Lower lobe of right lung (tissue), 2 donors: ENCODE data around the gene CDC42SE2. TPM values are rescaled to one million over a fixed set of nuclear protein-coding genes. Genes with fewer than 3 reads are reported as not detected.

ENCODE experiments used
- ATAC-seq, 2 donors: fragments of 200-7000 bp; cut with Tn5 transposase; one replicate each; pipeline ENCODE4 v1.9.1; 2020 to 2022; ENCODE audit warnings: mild to moderate bottlenecking in 2 of 2, moderate library complexity in 2 of 2
- DNase-seq: peaks from one replicate; pipeline ENCODE4 v3.0.0-alpha.2; 2020
- H3K27ac ChIP-seq: fragments of 200-600 bp; one replicate; pipeline ENCODE4 v1.8.0; 2022
- H3K27me3 ChIP-seq: fragments of 200-600 bp; one replicate; pipeline ENCODE4 v1.8.0; 2022; ENCODE audit warnings: low read depth
- H3K36me3 ChIP-seq: fragments of 200-600 bp; one replicate; pipeline ENCODE4 v1.8.0; 2022; ENCODE audit warnings: mild to moderate bottlenecking
- H3K4me1 ChIP-seq: fragments of 200-600 bp; one replicate; pipeline ENCODE4 v1.8.0; 2022
- H3K4me3 ChIP-seq: fragments of 200-600 bp; one replicate; pipeline ENCODE4 v1.8.0; 2022; ENCODE audit warnings: mild to moderate bottlenecking
- H3K9me3 ChIP-seq: fragments of 200-600 bp; one replicate; pipeline ENCODE4 v1.8.0; 2022
- intact Hi-C: fragments of 100-400 bp; cut with DNase I; formaldehyde crosslinking; loops from one replicate; pipeline ENCODE4 v1.11.0; 2022
- long read RNA-seq: library from polyadenylated mRNA; unstranded; transcript quantifications from one replicate; pipeline ENCODE4 v2.0.0, GENCODE V29; 2021
- total RNA-seq: library from RNA; stranded (reverse); fragmentation: NEBNext Ultra II Directional; extraction: Animal tissue kit (Norgen Biotek cat#: 25700); gene quantifications from one replicate; pipeline ENCODE4 v1.2.1, GENCODE V29; 2021
- TF ChIP-seq, protein P1 (sequence below): fragments of 200-600 bp; IDR thresholded peaks from one replicate; pipeline ENCODE4 v1.8.0; 2022; ENCODE audit warnings: antibody characterized with exemption, mild to moderate bottlenecking
- donor health status: DM: no; HTN: yes; CAD: no; lungs with severe emphysema.

CDC42SE2 gene, protein sequence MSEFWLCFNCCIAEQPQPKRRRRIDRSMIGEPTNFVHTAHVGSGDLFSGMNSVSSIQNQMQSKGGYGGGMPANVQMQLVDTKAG
- 38.7 TPM for total RNA-seq
- long read RNA-seq, full-length matches to known transcripts, result 9 of 70 reads
- long read RNA-seq, partial matches to known transcripts, result 7 of 70 reads
- long read RNA-seq, other reads (novel, unspliced or antisense), result 54 of 70 reads

GRCh38 chr5:131263648-131264450 lies at the start of gene CDC42SE2:
CDC42SE2 (plus strand) TSS chr5:131264053; CDS start chr5:131359494, 95,441 bp downstream.
- peak within 1 kb of the TSS; percentile 86 for H3K4me3 ChIP-seq
- peaks cover 20% of the 10 kb centered on the region for H3K4me1 ChIP-seq
- TF ChIP-seq, protein P1, sequence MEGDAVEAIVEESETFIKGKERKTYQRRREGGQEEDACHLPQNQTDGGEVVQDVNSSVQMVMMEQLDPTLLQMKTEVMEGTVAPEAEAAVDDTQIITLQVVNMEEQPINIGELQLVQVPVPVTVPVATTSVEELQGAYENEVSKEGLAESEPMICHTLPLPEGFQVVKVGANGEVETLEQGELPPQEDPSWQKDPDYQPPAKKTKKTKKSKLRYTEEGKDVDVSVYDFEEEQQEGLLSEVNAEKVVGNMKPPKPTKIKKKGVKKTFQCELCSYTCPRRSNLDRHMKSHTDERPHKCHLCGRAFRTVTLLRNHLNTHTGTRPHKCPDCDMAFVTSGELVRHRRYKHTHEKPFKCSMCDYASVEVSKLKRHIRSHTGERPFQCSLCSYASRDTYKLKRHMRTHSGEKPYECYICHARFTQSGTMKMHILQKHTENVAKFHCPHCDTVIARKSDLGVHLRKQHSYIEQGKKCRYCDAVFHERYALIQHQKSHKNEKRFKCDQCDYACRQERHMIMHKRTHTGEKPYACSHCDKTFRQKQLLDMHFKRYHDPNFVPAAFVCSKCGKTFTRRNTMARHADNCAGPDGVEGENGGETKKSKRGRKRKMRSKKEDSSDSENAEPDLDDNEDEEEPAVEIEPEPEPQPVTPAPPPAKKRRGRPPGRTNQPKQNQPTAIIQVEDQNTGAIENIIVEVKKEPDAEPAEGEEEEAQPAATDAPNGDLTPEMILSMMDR, result no peak
- peak within 1 kb of the TSS; percentile 94 for H3K27ac ChIP-seq
- DNase-seq, result peak; percentile 89
- H3K27me3 ChIP-seq, result no peaks in the 10 kb centered on the region
- H3K9me3 ChIP-seq, result no peaks in the 10 kb centered on the region
- intact Hi-C loops, result no loop called here
- ATAC-seq, result peak; percentile 99
- H3K36me3 ChIP-seq, result no peaks in the 10 kb centered on the region

DNA sequence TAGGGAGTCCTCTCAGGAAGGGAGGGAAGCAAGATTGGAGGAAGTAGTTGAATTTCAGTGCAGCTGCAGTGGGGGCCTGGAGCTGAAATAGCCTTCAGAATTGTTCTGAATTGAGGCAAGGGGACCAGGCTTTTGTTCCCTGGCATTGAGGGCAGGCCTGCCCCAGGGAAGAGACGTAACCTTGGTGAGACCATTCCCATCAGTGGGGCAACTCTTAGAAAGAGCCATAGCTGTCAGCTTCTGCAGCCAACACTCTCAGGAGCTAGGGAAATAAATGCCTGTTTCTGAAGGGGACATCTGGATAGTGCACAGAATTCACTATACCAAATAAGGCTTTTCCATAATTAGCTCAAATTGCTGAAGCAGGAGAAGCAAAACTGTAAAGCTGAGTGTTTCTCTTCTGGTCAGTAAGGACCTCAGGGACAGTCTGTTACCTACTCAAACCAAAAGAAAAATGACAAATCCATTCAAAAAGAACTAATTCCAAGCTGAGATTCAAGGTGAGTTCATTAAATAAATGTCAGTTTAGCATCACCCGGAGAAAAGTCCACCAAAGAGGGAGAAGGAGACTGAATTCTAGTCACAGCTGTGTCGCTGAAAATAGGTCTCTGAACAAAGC lies 49.1 kb upstream of the CDC42SE2 start:
- no peak for ATAC-seq
- no peak overlapping the region for H3K27ac ChIP-seq
- H3K27me3 ChIP-seq, result no peaks in the 10 kb centered on the region
- TF ChIP-seq, protein P1, result no peak
- no peaks in the 10 kb centered on the region for H3K9me3 ChIP-seq
- no peak for DNase-seq
- H3K36me3 ChIP-seq, result no peaks in the 10 kb centered on the region
- H3K4me3 ChIP-seq, result no peak overlapping the region
- peaks cover 3% of the 10 kb centered on the region for H3K4me1 ChIP-seq
- intact Hi-C loops, result no loop called here

DNA sequence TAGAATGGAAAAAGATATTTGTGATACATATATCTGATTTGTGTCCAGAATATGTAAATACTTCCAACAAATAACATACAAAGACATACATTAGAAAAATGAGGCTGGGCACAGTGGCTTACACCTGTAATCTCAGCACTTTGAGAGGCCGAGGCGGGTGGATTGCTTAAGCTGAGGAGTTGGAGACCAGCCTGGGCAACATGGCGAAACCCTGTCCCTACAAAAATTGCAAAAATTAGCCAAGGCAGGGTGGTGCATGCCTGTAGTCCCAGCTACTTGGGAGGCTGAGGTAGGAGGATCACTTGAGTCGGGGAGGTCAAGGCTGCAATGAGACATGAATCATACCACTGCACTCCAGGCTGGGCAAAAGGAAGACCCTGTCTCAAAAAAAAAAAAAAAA lies 46.1 kb upstream of the CDC42SE2 start:
- Histone ChIP-seq H3K27me3 (no peaks in the 10 kb centered on the region), H3K9me3 (no peaks in the 10 kb centered on the region), H3K36me3 (no peaks in the 10 kb centered on the region), H3K4me1 (no peaks in the 10 kb centered on the region), H3K27ac (no peak overlapping the region), H3K4me3 (no peak overlapping the region)
- DNase-seq, result no peak
- TF ChIP-seq, protein P1, result no peak
- intact Hi-C loops, result no loop called here
- ATAC-seq, result no peak

DNA sequence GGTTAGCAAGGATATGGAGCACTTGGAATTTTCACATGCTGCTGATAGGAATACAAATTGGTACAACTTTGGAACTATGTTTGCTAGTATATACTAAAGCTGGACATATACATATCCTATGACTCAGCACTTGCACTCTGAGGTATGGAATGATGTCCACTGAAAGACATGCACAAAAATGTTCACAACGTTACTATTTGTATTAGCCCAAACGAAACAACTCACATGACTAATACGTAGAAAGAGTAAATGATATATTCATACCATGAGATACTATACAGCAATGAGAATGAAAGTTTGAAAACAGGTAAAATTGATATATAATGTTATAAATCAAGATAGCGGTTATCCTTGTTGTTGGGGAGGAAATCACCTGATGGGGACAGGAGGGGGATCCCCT lies 45.5 kb upstream of the CDC42SE2 start:
- no peak for ATAC-seq

DNA sequence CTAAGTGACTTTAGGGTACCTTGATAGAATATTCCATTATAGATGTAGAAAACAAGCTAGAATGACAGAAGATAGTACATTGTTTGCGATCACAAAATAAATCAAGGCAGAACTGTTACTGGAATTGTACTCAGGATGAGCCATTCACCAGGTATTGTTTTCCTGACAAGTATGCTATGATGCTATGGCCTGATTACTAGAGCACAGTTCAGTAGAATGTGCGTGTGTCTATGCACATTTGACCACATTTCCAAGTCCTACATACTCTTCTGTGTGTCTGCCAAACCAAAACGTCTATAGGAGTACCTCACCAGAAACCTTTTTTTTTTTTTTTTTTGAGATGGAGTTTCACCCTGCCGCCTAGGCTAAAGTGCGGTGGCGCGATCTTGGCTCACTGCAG lies 43.3 kb upstream of the CDC42SE2 start:
- Histone ChIP-seq H3K36me3 (no peaks in the 10 kb centered on the region), H3K9me3 (no peaks in the 10 kb centered on the region), H3K4me3 (no peak overlapping the region), H3K4me1 (no peaks in the 10 kb centered on the region), H3K27me3 (no peaks in the 10 kb centered on the region), H3K27ac (no peak overlapping the region)
- no peak for ATAC-seq
- TF ChIP-seq, protein P1, result no peak
- DNase-seq, result no peak
- intact Hi-C loops, result no loop called here

More for the DNA sequence above, 45.5 kb upstream of the CDC42SE2 start:
- intact Hi-C loops, result no loop called here
- no peaks in the 10 kb centered on the region for H3K9me3 ChIP-seq
- no peaks in the 10 kb centered on the region for H3K36me3 ChIP-seq
- TF ChIP-seq, protein P1, result no peak
- no peaks in the 10 kb centered on the region for H3K4me1 ChIP-seq
- DNase-seq, result no peak
- H3K4me3 ChIP-seq, result no peak overlapping the region
- H3K27me3 ChIP-seq, result no peaks in the 10 kb centered on the region
- no peak overlapping the region for H3K27ac ChIP-seq
